GM18951 (cell line): ENCODE data around the gene TTI1.

ENCODE experiments used
- POLR2A ChIP-seq: IDR thresholded peaks from 4 replicates; pipeline ENCODE4 v1.6.1; 2011; ENCODE audit warnings: mild to moderate bottlenecking; ENCODE audit not compliant: insufficient read length, insufficient read depth; ENCODE audit errors: extremely low read depth
- in situ Hi-C: fragments of 300-500 bp; cut with MboI; formaldehyde crosslinking; loops from one replicate; pipeline ENCODE4 v1.12.0; 2022; ENCODE audit warnings: low sequenced_read_pairs, mixed read lengths, inconsistent platforms; ENCODE audit not compliant: unreplicated experiment

Gene TTI1

DNA sequence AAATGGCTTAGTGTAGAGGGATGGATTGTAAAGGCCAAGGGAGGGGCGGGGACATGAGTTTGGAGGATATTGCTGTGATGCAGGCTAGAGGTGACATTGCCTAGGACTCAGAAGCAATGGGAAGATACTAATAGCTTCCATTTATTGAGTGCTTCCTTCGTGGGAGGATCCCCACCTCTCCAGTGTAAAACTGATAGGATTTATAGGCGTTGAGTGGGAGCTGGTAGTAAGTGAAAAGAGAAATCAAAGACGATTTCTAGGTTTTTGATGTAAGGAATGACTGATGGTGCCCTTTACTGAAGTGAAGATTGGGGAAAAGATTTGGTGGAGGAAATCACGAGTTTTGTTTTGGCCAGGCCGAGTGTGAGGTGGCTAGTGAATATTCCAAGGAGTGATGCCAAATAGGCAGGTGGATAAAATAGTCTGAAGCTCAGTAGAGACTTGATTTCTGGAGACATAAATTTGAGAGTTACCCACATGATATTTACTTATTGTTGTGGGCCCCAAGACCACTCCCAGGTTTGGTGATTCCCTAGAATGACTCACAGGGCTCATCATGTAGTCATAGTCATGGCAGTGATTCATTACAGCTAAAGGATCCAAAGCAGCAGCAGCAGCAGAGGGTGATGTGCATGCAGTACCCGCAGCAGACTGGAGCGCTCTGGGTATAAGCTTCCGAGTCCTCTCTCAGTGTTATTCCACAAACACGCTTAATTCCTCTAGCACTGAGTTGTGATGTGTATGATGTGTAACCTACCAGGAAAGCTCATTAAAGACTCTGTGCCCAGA, 10.4 kb upstream of the TTI1 start:
- in situ Hi-C loops = no loop called here
- TF ChIP-seq POLR2A = no peak

DNA sequence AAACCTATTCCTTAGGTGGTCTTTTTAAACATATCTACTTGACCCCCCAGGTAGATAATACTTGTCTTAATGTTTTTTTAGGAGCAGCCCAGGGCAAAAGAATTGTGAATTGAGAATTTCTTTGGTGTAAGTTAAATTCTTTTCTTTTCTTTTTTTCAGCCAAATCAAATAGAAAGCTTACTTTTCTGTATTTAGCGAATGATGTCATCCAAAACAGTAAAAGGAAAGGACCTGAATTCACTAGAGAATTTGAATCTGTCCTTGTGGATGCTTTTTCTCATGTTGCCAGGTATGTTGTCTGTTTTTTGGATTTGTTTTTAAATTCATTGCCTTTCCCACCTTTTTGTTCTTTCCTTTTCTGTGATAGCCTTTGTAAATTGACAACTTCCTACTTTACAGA, 7.0 kb upstream of the TTI1 start:
- no peak for TF ChIP-seq POLR2A
- in situ Hi-C loops = no loop called here

DNA sequence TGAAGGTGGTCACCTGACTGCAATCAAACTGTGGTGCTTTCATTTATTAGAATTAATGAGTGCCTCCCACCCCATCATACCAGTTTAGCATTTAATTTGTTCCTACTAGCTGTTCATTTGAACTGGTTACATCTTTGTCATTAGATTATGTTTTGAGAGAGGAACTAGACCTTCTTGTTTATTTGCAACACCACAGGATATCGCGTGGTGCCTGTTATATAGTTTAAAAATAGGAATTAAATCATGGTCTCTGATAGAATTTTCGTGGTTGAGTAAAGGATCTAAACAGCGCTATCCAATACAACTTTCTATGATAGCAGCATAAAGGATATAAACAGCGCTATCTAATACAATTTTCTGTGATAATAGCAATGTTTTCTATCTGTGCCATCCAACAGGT, 3.1 kb upstream of the TTI1 start:
- no peak for TF ChIP-seq POLR2A
- in situ Hi-C loops = no loop called here

DNA sequence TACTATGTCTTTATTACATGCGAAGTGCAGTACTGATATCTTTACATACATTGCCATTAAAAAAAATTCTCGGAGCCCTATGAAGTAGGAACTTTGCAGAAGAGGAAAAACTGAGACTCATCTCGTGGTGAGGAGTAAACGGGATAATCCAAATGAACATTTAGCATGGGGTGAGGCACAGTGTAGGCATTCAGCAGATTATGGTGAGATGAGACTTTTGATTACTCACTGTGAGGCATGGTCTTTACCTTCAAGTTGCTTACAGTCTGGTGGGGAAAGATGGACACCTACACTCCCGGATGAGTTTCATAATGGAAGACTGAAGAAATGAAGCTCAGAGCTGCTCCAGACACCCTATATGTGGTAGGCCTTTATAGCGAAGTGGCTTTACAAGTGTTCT, 1.7 kb upstream of the TTI1 start:
- in situ Hi-C loops = no loop called here

DNA sequence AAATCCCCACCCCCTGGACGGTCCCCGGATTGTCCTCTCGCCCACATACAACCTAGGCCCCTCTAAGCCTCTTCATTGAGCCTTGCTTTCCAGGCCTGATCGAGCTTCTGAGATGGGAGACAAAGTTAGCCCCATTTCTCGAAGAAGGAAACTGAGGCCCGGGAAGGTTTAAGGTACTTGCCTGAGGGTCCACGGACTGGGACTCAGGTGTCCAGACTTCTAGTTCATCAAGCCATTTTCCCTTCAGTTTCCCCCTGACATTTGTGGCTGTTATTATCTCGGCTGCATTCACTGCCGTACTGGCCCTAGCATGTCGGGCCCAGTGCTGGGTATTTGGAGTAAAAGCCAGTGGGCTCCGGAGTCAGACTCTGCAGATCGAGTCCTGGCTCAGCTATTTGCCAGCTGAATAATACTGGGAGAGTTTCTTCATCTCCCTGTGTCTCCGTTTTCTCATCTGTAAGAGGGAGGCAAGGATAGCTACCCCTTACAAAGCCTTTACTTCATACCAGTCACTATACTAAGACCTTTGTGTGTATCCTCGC, 923 bp upstream of the TTI1 start:
- no peak for TF ChIP-seq POLR2A
- in situ Hi-C loops = no loop called here

More for the DNA sequence above, 1.7 kb upstream of the TTI1 start:
- TF ChIP-seq POLR2A = no peak

DNA sequence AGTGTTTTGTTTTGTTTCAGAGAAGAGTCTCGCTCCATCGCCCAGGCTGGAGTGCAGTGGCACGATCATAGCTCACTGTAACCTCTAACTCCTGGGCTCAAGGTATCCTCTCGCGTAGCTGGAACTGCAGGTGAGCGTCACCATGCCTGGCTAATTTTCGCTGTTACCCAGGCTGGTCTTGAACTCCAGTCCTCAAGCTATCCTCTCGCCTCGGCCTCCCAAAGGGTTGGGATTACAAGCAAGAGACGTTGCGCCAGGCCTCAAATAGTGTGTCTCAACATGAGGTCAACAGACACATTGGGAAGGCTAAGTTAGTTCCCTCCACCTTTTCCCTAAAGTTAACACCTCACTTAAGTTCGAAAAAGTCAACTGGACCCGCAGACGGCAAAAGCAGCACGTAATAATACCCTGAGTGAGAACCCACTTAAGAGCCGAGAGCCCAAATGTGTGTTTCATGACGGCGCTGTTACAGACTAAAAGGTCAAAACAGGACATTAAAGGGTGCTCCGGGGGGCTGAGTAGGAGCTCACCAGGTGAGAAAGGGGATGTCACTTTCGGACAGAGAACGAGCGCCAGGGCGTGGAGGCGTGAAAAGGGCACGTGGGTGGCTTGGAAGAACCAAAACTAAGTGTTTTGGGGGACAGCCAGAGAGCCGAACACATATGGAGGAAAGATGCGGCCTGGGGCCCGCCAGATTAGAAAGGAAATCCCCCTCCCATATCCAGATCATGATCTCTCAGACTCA, 499 bp downstream of the TTI1 start:
- in situ Hi-C loops = no loop called here
- TF ChIP-seq POLR2A = no peak

DNA sequence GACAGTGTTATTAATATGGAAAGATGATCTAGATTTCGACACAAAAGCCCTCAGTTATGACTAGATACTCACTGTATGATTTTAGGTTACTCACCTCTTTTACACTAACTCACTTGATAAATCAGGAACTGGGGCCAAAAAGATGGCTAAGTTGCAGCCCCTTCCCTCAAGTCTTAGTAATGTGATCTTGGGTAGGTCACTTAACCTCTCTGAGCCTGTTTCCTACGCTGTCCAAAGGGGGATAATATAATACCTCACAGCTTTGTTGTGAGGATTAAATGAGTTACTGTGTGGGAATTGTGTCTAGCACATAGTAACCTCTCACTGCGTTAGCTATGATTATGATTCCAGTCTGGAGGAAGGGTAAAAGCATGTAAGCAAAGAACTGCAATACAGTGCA, 1.3 kb downstream of the TTI1 start:
- in situ Hi-C loops = no loop called here
- no peak for TF ChIP-seq POLR2A

DNA sequence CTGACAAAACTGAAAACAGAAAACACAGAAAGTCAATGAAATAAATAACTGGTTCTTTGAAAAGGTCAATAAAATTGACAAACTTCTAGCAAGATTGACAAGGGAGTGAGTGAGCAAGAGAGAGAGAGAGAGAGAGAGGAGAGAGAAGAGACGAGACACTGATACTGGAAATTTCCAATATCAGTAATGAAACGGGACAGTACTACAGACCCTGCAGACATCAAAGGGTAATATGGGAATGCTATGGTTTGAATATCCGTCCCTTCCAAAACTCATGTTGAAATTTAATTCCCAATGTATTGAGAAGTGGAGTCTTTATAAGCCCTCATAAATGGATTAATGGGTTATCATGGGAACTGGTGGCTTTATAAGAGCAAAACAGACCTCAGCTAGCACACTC, 3.8 kb downstream of the TTI1 start:
- in situ Hi-C loops = no loop called here
- no peak for TF ChIP-seq POLR2A

DNA sequence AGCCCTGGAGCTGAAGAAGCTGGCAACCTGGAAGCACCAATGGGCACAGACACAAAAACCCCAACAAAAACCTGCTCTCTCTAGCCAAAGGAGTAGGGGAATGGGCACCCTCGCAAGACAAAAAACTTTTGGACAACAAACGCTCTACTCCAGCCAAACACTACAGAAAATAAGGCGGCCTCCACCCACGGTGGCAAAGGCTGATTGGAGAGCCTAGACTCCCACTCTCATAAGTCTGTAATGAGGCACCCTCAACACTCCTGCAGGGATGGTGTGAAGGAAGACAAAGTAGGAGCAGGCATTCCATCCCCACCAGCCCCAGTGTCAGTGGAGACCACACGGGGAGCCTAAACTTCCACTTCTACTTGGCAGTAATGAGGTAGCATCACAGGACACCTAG, 8.8 kb downstream of the TTI1 start:
- no peak for TF ChIP-seq POLR2A
- in situ Hi-C loops = no loop called here

DNA sequence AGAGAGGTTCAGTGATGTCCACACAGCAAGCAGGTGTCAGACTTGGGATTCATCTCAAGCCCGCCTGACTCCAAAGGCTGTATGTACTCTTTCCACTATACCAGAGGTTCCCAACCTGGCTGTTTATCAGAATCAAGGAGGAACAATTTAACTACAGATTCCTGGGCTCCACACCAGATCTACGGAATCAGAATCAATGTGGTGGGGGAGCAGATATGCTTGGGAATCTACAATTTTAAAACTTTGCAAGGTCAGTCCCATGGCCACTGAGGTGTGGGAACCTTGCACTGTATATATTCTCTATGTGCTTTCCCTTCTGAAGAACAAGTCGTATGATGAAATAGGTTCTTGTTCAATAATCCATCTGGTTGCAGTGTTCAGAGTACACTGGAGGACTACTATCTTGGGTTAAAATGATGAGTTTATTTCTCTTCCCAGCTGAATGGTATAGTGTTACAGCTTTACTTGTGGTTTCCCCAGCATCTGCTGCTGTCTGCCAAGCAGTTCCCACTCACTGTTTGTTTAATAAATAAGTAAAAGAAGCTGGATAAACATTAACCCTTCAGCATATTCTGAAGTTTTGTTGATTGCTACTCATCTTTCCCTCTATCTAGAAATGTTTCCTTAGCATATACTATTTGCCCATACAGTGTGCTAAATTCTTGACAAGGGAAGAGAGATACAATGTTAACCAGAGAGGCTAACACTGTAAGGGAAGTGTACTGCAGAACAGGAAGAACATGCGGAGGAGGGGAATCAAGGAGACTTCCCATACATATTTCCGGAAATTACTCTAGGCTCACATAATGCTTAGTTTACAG, 9.9 kb downstream of the TTI1 start:
- TF ChIP-seq POLR2A = no peak
- in situ Hi-C loops = no loop called here

DNA sequence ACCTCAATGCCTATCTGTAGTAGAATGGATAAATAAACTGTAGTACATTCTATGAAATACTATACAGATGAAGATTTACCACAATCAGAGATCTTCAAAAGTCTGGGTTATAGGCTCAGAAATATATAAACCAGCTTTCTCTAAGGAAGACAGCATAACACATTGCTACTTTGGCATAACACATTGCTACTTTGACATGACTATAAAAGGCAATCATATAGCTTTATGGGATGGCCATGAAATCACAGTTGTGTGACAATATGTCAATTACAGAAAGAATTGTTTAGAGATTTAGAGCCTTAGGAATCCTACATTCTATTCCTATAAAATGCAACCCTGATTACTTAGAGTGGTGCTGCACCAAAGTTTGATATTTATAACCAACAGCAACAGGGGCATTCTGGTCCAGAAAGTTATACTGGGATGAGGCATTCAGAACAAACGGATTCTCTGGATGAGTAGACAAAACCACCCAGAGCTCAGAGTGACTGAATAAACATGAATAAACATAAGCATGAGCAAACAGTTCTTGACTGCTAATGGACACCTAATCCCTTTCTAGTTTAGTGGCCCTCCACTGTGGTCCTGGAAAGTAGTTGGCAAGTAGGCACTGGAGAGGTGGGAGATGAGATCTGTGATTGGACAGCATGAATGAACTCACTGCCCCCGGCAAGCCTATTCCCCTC, 12.0 kb downstream of the TTI1 start:
- TF ChIP-seq POLR2A = no peak
- in situ Hi-C loops = no loop called here

DNA sequence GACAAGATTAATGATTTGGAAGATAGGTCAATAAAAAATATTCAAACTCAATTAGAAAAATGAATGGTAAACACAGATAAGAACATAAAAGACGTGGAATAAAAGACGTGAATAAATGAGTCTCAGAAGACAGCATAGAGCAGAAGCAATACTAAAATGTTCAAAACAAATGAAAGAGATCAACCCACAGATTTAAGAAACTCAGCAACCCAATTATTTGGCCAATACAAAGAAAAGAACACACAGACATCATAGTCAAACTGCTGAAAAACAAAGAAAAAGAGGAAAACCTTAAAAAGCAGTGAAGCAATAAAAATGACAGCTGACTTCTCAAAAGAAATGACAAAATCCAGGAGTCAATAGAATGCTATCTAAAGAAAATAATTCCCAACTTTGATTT, 14.9 kb downstream of the TTI1 start:
- TF ChIP-seq POLR2A = no peak
- in situ Hi-C loops = no loop called here

DNA sequence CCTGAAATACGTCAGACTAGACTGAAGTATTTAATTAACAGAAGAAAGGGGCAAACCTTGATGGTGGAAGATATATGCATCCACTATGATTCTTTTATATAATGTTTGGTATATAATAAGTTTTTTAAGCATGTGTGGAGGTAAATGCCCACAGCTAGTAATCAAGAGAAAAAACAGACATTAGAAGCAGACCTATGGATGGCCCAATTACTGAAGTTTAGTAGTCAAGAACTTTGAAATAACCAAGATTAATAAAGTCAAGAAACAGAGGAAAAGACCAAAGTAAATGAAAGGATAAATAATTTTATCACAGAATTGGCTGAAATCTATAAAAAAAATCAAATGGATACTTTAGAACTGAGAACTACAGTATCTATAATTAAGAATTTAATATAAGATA, 15.3 kb downstream of the TTI1 start:
- no peak for TF ChIP-seq POLR2A
- in situ Hi-C loops = no loop called here
